SJCRH30 (cell line): ENCODE results near the gene SIVA1. TPM values are rescaled to one million over a fixed set of nuclear protein-coding genes. Genes with fewer than 3 reads are reported as not detected.

Experiments
- DNase-seq, 2 experiments: peaks; one replicate each; pipeline ENCODE4 v3.0.0-alpha.2; 2015 to 2020
- H3K27ac ChIP-seq: fragments of 250-450 bp; sonication (Bioruptor Pico); 2 replicates; pipeline ENCODE4 v1.5.1; 2020; ENCODE audit warnings: mild to moderate bottlenecking, moderate library complexity
- H3K27me3 ChIP-seq: fragments of 250-450 bp; sonication (Bioruptor Pico); 2 replicates; pipeline ENCODE4 v1.5.1; 2020; ENCODE audit warnings: mild to moderate bottlenecking, moderate library complexity
- H3K36me3 ChIP-seq: fragments of 250-450 bp; sonication (Bioruptor Pico); 2 replicates; pipeline ENCODE4 v1.5.1; 2020; ENCODE audit warnings: mild to moderate bottlenecking, moderate library complexity
- H3K4me1 ChIP-seq: fragments of 250-450 bp; sonication (Bioruptor Pico); 2 replicates; pipeline ENCODE4 v1.5.1; 2020; ENCODE audit warnings: mild to moderate bottlenecking, moderate library complexity
- H3K4me3 ChIP-seq: fragments of 250-450 bp; sonication (Bioruptor Pico); 2 replicates; pipeline ENCODE4 v1.5.1; 2020; ENCODE audit warnings: mild to moderate bottlenecking, moderate library complexity
- H3K9me3 ChIP-seq: fragments of 250-450 bp; sonication (Bioruptor Pico); replicated peaks from 2 replicates; pipeline ENCODE4 v1.5.1; 2020; ENCODE audit warnings: mild to moderate bottlenecking, moderate library complexity
- total RNA-seq: library from RNA; depleted of rRNA; stranded (reverse); fragments of >200 nt; shearing (Covaris generic); gene quantifications from 2 replicates; pipeline ENCODE4 v1.2.3, GENCODE V29; 2014; rRNA removed

SIVA1 gene
- 105 and 157 TPM in 2 replicates for total RNA-seq

DNA sequence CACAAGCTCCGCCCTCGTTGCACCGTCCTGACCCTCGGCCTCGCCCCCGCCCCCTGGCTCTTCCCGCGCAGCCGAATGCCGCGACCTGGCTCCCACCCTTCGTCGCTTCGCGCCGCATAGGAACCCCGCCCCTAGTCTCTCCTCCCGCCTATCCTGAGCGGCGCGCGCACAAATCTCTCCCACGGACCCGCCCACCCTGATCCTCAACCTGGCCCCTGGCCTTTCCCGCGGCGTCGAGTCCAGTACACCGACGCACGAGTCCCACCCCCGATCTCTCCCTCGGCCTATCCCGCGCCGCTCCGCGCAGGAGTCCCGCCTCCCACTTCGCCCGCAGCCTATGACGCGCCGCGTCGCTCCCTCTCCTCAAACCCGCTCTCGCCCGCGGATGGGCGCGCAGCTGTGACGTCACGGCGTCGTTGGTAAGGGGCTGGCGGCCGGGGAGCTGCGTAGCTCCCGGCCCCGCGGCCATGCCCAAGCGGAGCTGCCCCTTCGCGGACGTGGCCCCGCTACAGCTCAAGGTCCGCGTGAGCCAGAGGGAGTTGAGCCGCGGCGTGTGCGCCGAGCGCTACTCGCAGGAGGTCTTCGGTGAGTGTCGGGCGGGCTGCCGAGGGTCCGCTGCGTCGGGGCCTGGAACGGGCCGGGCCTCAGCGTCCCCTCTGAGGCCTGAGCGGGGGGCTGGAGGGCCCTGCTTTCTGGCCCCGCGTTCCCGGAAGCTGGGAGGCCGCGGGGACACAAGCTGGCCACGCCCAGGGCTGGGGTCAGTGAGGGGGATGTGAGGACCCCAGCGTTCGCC is at the start of gene SIVA1:
Gene SIVA1, plus strand, starts transcription at position 413 of the 793 bp plus-strand sequence. Its CDS starts 55 bp downstream, at position 468.
- peak within 1 kb of the TSS; percentile 91 for H3K4me3 ChIP-seq

DNA sequence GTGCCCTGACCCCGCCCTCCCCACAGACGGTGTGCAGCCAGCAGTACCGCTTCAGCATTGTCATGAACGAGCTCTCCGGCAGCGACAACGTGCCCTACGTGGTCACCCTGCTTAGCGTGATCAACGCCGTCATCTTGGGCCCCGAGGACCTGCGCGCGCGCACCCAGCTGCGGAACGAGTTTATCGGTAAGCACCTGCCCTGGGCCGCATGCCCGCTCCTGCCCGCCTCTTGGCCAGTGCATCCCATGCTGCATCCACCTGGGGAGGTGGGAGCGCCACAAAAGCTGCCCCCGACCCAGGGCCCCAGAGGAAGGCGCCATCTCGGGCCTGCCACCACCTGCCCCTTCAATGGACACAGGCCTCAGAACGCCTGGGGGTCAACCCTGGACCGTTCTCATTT is 49.7 kb upstream of the SIVA1 start:
- Histone ChIP-seq H3K36me3 (peaks cover 21% of the 10 kb centered on the region), H3K4me1 (peaks cover 6% of the 10 kb centered on the region), H3K9me3 (no peaks in the 10 kb centered on the region), H3K4me3 (no peak overlapping the region), H3K27me3 (no peaks in the 10 kb centered on the region), H3K27ac (no peak overlapping the region)
- no peak for DNase-seq

More for the DNA sequence above, at the start of gene SIVA1:
- Histone ChIP-seq H3K27me3 (no peaks in the 10 kb centered on the region), H3K27ac (peak within 1 kb of the TSS; percentile 70), H3K36me3 (peaks cover 16% of the 10 kb centered on the region), H3K4me1 (peaks cover 10% of the 10 kb centered on the region), H3K9me3 (no peaks in the 10 kb centered on the region)
- DNase-seq, result peak; percentile 99 to 100

DNA sequence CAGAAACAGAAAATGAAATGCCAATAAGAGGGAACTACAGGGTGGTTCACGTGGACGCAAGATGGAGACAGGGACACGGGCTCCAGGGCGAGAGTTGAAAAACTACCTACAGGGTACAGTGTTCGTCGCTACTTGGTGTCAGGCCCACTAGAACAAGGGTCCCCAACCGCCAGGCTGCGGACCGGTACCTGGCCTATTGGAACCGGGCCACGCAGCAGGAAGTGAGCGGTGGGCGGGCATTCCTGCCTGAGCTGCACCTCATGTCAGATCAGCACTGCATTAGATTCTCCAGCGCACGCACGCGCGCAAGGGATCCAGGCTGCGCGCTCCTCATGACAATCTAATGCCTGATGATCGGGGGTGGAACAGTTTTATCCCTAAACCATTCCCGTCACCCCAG is 48.7 kb upstream of the SIVA1 start:
- Histone ChIP-seq H3K36me3 (peaks cover 21% of the 10 kb centered on the region), H3K27ac (no peak overlapping the region), H3K9me3 (no peaks in the 10 kb centered on the region), H3K4me1 (peaks cover 6% of the 10 kb centered on the region), H3K27me3 (no peaks in the 10 kb centered on the region), H3K4me3 (no peak overlapping the region)
- no peak for DNase-seq

GRCh38 chr14:104705340-104706047 is 47.5 kb upstream of the SIVA1 start:
- no peaks in the 10 kb centered on the region for H3K27me3 ChIP-seq
- no peak overlapping the region for H3K27ac ChIP-seq
- no peaks in the 10 kb centered on the region for H3K9me3 ChIP-seq
- no peak overlapping the region for H3K4me3 ChIP-seq
- peaks cover 6% of the 10 kb centered on the region for H3K4me1 ChIP-seq
- peaks cover 21% of the 10 kb centered on the region for H3K36me3 ChIP-seq
- DNase-seq, result peak in 1 of 2 experiments; percentile 32

- no peaks in the 10 kb centered on the region for H3K27me3 ChIP-seq
- no peak overlapping the region for H3K27ac ChIP-seq
- no peaks in the 10 kb centered on the region for H3K9me3 ChIP-seq
- peaks cover 6% of the 10 kb centered on the region for H3K4me1 ChIP-seq
- no peak overlapping the region for H3K4me3 ChIP-seq
- DNase-seq, result peak; percentile 60 to 66
- peaks cover 18% of the 10 kb centered on the region for H3K36me3 ChIP-seq
These were observed 46.0 kb upstream of the SIVA1 start for GRCh38 chr14:104706733-104707607.

GRCh38 chr14:104707608-104708595 is 45.0 kb upstream of the SIVA1 start:
- H3K4me3 ChIP-seq, result no peak overlapping the region
- H3K36me3 ChIP-seq, result peaks cover 17% of the 10 kb centered on the region
- H3K27ac ChIP-seq, result no peak overlapping the region
- H3K27me3 ChIP-seq, result no peaks in the 10 kb centered on the region
- no peak for DNase-seq
- no peaks in the 10 kb centered on the region for H3K9me3 ChIP-seq
- H3K4me1 ChIP-seq, result peaks cover 6% of the 10 kb centered on the region

DNA sequence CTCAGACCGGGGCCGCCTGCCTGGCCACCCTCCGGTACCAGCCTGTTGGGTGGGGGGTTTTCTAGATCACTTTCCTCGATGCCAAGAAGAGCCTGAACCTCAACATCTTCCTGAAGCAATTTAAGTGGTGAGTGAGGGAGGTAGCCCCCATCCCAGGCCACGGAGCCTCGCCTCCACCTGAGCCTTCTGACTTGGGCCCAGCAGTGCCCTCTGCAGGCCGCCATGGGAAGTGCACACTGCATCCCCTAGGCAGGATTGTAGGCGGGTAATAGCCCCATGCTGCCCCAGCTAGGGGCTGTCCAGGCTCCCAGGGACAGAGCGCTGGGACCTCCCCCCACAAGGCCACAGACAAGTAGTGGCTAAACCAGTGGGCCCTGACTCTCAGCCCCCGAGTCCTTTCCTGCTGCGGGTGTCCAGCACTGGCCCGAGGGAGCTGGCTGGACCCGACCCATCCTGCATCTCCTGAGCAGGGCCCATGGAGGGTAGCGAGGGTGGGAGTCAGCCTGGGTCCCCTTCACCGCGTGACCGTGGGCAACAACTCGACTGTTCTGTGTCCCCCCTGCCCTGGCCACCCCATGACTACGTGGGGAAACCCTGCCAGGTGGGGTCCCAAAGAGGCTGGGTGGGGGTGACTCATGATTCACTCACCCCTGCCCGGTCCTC is 44.2 kb upstream of the SIVA1 start:
- Histone ChIP-seq H3K36me3 (peaks cover 10% of the 10 kb centered on the region), H3K4me3 (no peak overlapping the region), H3K9me3 (no peaks in the 10 kb centered on the region), H3K27ac (no peak overlapping the region), H3K4me1 (peaks cover 6% of the 10 kb centered on the region), H3K27me3 (no peaks in the 10 kb centered on the region)
- peak; percentile 61 to 83 for DNase-seq

GRCh38 chr14:104709387-104710039 is 43.4 kb upstream of the SIVA1 start:
- no peak for DNase-seq
- Histone ChIP-seq H3K27ac (no peak overlapping the region), H3K4me3 (no peak overlapping the region), H3K27me3 (no peaks in the 10 kb centered on the region), H3K4me1 (peaks cover 6% of the 10 kb centered on the region), H3K9me3 (no peaks in the 10 kb centered on the region), H3K36me3 (peaks cover 4% of the 10 kb centered on the region; the same call in 1 of the 2 replicates)

- DNase-seq, result no peak
- H3K9me3 ChIP-seq, result no peaks in the 10 kb centered on the region
- H3K27me3 ChIP-seq, result no peaks in the 10 kb centered on the region
- no peak overlapping the region for H3K4me3 ChIP-seq
- no peak overlapping the region for H3K27ac ChIP-seq
- no peaks in the 10 kb centered on the region; the same call in 1 of the 2 replicates for H3K36me3 ChIP-seq
- peaks cover 6% of the 10 kb centered on the region for H3K4me1 ChIP-seq
These were observed 42.7 kb upstream of the SIVA1 start for GRCh38 chr14:104710071-104710735.

GRCh38 chr14:104712881-104713734 is 39.8 kb upstream of the SIVA1 start:
- no peak for DNase-seq
- Histone ChIP-seq H3K4me1 (no peaks in the 10 kb centered on the region), H3K27ac (no peak overlapping the region), H3K36me3 (peaks cover 5% of the 10 kb centered on the region; the same call in 1 of the 2 replicates), H3K9me3 (no peaks in the 10 kb centered on the region), H3K4me3 (no peak overlapping the region), H3K27me3 (no peaks in the 10 kb centered on the region)

- Histone ChIP-seq H3K4me1 (no peaks in the 10 kb centered on the region), H3K9me3 (no peaks in the 10 kb centered on the region), H3K27me3 (no peaks in the 10 kb centered on the region), H3K4me3 (no peak overlapping the region), H3K27ac (no peak overlapping the region), H3K36me3 (peaks cover 5% of the 10 kb centered on the region; the same call in 1 of the 2 replicates)
- no peak for DNase-seq
These were observed 38.9 kb upstream of the SIVA1 start for GRCh38 chr14:104714066-104714465.

GRCh38 chr14:104714681-104715080 is 38.3 kb upstream of the SIVA1 start:
- Histone ChIP-seq H3K36me3 (peaks cover 5% of the 10 kb centered on the region; the same call in 1 of the 2 replicates), H3K4me1 (no peaks in the 10 kb centered on the region), H3K27me3 (no peaks in the 10 kb centered on the region), H3K9me3 (no peaks in the 10 kb centered on the region), H3K4me3 (no peak overlapping the region), H3K27ac (no peak overlapping the region)
- DNase-seq, result no peak
